GM21717 (cell line): ENCODE data around the gene SLC12A5.

ENCODE experiments used
- ATAC-seq: cut with Tn5 transposase; IDR thresholded peaks from one replicate; pipeline ENCODE4 v1.9.1; 2021; ENCODE audit warnings: mild to moderate bottlenecking, moderate library complexity; ENCODE audit not compliant: unreplicated experiment

Gene SLC12A5

GRCh38 chr20:46025376-46025783 lies 3.6 kb upstream of the SLC12A5 start:
- ATAC-seq = no peak

DNA sequence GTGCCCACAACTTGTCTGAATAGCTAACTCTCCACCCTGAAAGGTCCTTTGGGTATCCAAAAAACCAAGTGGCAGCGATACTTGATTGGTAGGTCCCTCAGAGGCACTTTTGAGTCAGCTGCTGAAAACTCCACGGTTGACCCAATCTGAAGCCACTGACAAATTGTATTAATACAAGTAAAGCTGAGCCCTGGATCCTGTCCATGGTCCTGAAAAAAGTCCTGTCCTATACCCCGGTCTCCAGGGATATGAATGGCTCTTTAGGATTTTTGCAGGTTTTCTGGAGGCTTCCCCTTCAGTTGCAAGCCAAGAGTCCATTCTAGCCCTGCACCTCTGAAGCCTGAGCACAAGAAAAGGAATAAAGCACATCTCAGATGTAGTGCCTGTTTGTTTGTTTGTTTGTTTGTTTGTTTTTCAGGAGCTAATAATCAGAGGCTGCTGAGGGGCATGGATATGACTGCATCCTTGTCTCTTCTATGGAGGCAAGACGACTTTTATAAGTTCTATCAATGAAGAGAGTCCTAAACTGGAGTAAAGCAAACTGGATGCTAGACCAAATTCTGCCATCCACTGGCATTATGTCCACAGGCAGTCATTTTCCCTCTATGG lies 1.7 kb upstream of the SLC12A5 start:
- ATAC-seq = no peak

DNA sequence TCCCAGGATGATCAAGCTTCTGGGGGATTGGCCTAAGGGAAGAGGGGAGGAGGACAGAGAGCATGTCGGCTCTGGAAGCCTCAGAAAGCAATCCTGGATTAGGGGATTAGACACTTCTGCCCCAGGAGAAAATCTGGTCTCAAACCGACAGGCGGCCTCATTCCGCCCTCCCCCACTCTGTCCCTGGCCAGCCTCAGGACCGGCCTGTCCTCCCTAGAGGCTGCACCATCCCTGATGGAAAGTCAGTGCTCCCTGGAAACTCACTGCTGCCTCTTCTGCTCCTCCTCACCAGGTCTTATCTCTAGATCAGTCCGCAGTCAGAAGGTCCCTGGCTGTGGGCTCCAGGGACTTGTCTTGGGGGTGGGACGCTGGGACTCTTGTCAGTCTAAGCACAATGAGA lies 905 bp upstream of the SLC12A5 start:
- ATAC-seq = no peak

- no peak for ATAC-seq
These were observed 1.4 kb downstream of the SLC12A5 start for GRCh38 chr20:46030284-46031013.

GRCh38 chr20:46031014-46031569 lies 2.1 kb downstream of the SLC12A5 start:
- no peak for ATAC-seq

DNA sequence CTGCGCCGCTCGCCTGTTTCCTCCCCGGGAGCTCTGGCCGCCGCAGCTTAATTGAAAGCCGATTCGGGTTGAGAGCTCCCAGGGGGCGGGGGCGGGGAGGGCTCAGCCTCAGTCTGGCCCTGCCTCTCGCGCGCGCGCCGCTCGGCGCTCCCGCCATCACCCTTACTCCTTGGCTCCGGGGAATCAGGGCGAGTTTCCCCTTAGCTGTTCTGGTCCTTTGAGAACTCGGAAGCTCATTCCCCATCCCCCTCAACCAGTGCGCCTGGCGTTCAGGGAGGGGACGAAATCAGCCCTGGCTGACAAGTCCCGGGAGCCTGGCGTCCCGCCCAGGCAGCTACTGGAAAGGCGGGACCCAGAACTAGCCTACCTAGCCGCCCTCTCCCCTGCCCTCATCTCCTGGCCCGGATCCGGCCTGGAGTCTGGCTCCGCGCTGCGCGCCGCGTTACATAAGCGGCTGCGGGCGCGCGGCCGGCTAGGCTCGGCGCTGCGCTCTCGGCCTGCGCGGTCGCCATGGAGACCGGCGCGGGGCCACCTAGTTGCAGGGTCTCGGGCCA lies 2.8 kb downstream of the SLC12A5 start:
- no peak for ATAC-seq

DNA sequence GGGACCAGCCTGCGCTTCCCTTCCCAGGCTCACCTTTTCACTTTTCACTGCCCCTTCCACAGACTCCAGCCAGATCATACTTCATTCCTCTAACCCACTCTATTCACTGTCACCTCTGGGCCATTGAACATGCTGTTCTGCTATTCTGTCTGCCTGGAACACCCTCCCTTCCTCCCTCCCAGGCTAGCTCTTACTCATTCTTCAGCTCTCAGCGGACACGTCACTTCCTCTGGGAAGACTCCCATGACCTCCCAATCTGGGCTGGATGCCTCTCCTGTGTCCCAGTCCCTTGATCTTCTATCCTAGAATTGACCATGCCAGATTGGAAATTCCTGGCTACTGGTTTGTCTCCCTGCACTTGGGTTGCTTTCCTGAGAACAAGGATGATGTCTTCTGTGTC lies 5.0 kb downstream of the SLC12A5 start:
- ATAC-seq = no peak

DNA sequence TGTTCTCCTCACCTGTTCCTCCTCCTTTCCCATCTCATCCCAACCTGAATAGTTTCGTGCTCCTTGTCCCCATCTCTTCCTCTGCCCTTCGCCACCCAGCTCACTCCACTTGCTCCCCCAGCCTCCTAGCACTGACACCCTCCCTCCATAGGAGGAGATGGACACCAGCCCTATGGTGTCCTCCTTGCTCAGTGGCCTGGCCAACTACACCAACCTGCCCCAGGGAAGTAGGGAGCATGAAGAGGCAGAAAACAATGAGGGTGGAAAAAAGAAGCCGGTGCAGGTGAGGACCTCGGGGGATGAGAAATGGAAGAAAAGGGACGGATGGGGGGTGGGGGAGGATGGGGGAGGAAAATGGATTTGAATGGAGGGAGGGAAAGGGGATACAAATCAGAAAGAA lies 6.2 kb downstream of the SLC12A5 start:
- ATAC-seq = no peak

DNA sequence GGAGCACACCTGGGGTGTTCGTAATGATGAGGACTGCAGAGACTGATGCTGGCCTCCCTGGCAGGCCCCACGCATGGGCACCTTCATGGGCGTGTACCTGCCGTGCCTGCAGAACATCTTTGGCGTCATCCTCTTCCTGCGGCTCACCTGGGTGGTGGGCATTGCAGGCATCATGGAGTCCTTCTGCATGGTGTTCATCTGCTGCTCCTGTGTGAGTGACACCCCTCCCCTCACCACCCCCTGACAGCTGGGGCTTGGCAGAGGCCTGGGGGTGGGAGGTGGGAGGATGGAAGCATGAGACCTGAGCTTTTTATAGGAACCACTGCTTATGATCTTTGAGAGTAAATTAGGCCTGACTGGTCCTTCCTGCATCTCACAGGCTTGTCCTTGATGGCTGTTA lies 6.7 kb downstream of the SLC12A5 start:
- no peak for ATAC-seq

DNA sequence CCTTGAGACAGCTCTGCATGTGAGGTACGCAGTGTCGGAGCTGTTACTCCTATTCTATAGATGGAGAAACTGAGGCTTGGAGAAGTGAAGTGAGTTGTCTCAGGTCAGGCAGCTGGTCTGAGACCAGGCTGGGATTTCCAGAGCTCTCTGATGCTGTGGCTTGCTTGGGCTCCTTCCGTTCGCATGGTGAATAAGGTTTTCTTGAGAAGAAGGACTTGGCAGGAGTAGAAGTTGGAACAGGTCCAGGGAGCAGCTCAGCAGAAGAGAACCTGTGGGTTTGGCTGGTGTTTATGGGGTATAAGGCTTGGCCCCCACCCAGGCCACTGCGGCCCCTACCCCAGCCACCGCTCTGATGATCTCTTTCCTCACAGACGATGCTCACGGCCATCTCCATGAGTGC lies 7.4 kb downstream of the SLC12A5 start:
- ATAC-seq = no peak

DNA sequence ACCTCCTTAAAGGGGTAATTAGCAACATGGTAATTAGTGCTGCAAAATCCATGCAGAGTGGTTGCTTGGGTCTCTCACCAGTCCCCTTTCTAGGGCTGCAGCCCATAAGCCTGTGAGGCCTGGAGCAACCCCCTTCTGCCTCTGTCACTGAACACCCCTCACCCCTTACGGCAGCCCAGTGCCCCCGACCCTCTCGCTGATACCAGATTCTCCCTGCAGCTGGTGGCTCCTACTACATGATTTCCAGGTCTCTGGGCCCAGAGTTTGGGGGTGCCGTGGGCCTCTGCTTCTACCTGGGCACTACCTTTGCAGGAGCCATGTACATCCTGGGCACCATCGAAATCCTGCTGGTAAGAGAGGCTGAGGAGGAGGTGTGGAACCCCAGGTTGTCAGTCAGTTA lies 8.0 kb downstream of the SLC12A5 start:
- ATAC-seq = no peak

DNA sequence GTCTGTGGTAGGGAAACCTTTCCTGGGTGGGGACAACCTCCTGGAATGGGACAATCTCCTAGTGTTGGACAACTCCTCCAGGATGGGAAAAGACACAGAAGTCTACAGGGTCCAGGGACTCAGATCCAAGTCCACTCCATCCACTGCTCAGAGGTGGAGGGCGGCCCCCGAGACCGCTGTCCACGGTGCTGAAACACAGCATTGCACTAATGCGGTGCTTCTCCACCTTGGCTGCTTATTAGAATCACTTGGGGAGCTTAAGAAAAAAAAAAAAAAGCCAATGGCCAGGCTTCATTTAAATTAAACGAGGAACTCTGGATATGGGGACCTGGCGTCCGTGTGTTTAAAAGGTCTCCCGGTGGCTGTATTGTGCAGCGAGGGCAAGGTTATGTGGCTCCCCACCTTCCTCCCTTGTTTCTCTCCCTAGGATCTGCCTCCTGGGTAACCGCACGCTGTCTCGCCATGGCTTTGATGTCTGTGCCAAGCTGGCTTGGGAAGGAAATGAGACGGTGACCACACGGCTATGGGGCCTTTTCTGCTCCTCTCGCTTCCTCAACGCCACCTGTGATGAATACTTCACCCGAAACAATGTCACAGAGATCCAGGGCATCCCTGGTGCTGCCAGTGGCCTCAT lies 12.0 kb downstream of the SLC12A5 start:
- no peak for ATAC-seq

- ATAC-seq = no peak
These were observed 14.5 kb downstream of the SLC12A5 start for GRCh38 chr20:46043556-46043955.

- ATAC-seq = no peak
These were observed 15.9 kb downstream of the SLC12A5 start for GRCh38 chr20:46044896-46045295.

DNA sequence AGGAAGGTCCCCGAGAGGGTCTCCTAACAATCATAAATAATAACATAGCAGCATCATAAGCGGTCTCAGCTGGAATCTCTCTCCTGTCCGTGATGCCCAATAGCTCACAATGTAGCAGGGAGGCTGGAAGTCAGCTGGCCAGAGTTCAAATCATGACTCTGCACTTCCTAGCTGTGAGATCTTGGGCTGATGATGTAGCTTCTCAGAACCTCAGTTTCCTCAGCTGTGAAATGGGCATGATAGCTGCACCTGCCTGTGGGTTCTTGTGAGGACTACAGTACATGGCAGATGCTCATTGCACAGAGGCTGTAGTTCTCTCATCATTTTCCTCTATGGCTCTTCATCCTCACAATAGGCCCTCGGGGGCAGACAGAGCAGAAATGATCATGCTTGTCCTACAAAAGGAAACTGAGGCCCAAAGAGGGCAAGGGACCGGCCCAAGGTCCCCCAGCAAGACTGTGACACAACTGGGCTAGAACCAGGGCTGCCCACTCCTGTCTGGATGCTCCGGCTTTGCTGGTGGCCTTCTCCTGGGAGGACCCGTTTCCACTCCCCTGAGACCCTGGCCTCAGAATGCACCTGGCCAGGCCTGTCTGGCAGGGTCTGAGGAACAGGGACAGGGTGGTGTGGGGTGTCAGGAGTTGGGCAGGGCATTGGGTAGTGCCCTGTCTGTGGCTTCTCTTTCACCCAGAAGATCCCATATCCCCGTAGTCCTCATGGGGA lies 17.7 kb downstream of the SLC12A5 start:
- no peak for ATAC-seq

- no peak for ATAC-seq
These were observed 18.8 kb downstream of the SLC12A5 start for GRCh38 chr20:46047821-46048220.

DNA sequence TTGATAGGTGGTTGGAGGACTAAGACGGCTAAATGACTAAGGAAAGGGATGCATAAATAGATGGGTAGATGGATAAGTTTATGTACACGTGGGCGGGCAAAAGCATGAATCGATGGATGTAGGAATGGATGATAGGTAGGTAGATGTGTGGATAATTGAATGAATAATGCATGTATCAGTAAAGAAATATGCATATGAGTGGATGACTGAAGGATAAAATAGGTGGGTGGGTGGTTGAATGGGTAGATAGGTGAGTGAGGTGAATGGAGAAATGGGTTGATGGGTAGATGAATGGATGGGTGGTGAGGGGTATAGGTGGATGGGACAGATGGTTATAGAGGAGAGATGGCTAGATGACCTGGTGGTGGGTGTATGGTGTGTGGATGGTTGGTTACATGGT lies 20.2 kb downstream of the SLC12A5 start:
- ATAC-seq = no peak

- ATAC-seq = no peak
These were observed 20.8 kb downstream of the SLC12A5 start for GRCh38 chr20:46049815-46050214.

GRCh38 chr20:46050444-46050843 lies 21.4 kb downstream of the SLC12A5 start:
- no peak for ATAC-seq

GRCh38 chr20:46050885-46051284 lies 21.9 kb downstream of the SLC12A5 start:
- ATAC-seq = no peak
